Smooth muscle cell of bladder (primary cell): ENCODE data around the gene CPEB4. TPM values are rescaled to one million over a fixed set of nuclear protein-coding genes. Genes with fewer than 3 reads are reported as not detected.

Experiments
- total RNA-seq: library from RNA; depleted of rRNA; stranded (reverse); fragments of >200 nt; gene quantifications from 2 replicates; pipeline ENCODE4 v1.2.3, GENCODE V29; 2014

The CPEB4 gene
- total RNA-seq, result 20.1 and 25.7 TPM in 2 replicates

GRCh38 chr5:173887610-173888472, at the start of gene CPEB4:
CPEB4 (plus strand) TSS chr5:173888349; CDS start chr5:173889734, 1,385 bp downstream.

GRCh38 chr5:173988554-173989431, 100.6 kb downstream of the CPEB4 start, which contains the start of gene C5orf47:
C5orf47 (plus strand) TSS chr5:173989170; CDS start chr5:173989264, 94 bp downstream.

Other genes starting within 250 kb of the CPEB4 start
- not detected in 2 replicates for gene C5orf47, start 100.8 kb downstream of the CPEB4 start, total RNA-seq
- gene NSG2, start 157.4 kb downstream of the CPEB4 start, total RNA-seq, result not detected in 2 replicates